Fibroblast of lung (primary cell): ENCODE data around the gene FGGY. TPM values are rescaled to one million over a fixed set of nuclear protein-coding genes. Genes with fewer than 3 reads are reported as not detected.
"Not testable (repeated sequence)": the region's sequence is repeated elsewhere in the genome, so short reads cannot be mapped to it uniquely, and the experiment has no call there.

ENCODE experiments used
- DNase-seq, 2 donors: peaks; one replicate each; pipeline versions ENCODE4 v3.0.0 to v3.0.0-alpha.2; 2010; ENCODE audit warnings: low read depth in 2 of 2
- H2AFZ ChIP-seq: 2 replicates; pipeline ENCODE4 v1.5.1; 2012; ENCODE audit warnings: low read length, control low read depth, inconsistent platforms
- H3K27ac ChIP-seq: 2 replicates; pipeline ENCODE4 v1.5.1; 2011; ENCODE audit warnings: low read length, control low read depth; ENCODE audit not compliant: insufficient read depth
- H3K27me3 ChIP-seq: 2 replicates; pipeline ENCODE4 v1.5.1; 2011; ENCODE audit warnings: mild to moderate bottlenecking, low read length; ENCODE audit not compliant: control insufficient read depth, insufficient read depth
- H3K36me3 ChIP-seq: 2 replicates; pipeline ENCODE4 v1.5.1; 2011; ENCODE audit warnings: low read length; ENCODE audit not compliant: control insufficient read depth, insufficient read depth
- H3K4me1 ChIP-seq: 2 replicates; pipeline ENCODE4 v1.5.1; 2011; ENCODE audit warnings: low read length; ENCODE audit not compliant: control insufficient read depth, insufficient read depth; ENCODE audit errors: extremely low read depth
- H3K4me2 ChIP-seq: 2 replicates; pipeline ENCODE4 v1.5.1; 2011; ENCODE audit warnings: low read length, control low read depth; ENCODE audit not compliant: insufficient read depth; ENCODE audit errors: extremely low read depth
- H3K4me3 ChIP-seq, 4 experiments: fragments of 200-600 bp in 1 of 4; sonication (generic) in 1 of 4; replicated peaks in 1 of 4; 2 replicates each; pipeline ENCODE4 v1.5.1; 2011 to 2016; ENCODE audit warnings: low read length in 4 of 4, low read depth in 3 of 4, mild to moderate bottlenecking in 3 of 4, control low read depth in 2 of 4, inconsistent platforms in 1 of 4, mixed read lengths in 1 of 4; ENCODE audit not compliant: insufficient read depth in 1 of 4; ENCODE audit errors: control extremely low read depth in 1 of 4
- H3K79me2 ChIP-seq: 2 replicates; pipeline ENCODE4 v1.5.1; 2012; ENCODE audit warnings: mild to moderate bottlenecking, low read length, inconsistent platforms; ENCODE audit not compliant: control insufficient read depth, insufficient read depth
- H3K9ac ChIP-seq: 2 replicates; pipeline ENCODE4 v1.5.1; 2011; ENCODE audit warnings: mild to moderate bottlenecking, low read length, control low read depth; ENCODE audit not compliant: insufficient read depth
- H3K9me3 ChIP-seq: 2 replicates; pipeline ENCODE4 v1.5.1; 2012; ENCODE audit warnings: low read depth, low read length; ENCODE audit not compliant: control insufficient read depth, insufficient read depth
- H4K20me1 ChIP-seq: 2 replicates; pipeline ENCODE4 v1.5.1; 2011; ENCODE audit warnings: low read length; ENCODE audit not compliant: control insufficient read depth, insufficient read depth; ENCODE audit errors: extremely low read depth
- CTCF ChIP-seq, 2 donors: IDR thresholded peaks in 1 of 2; conservative IDR thresholded peaks in 1 of 2; 1 replicate in 1 of 2; 2 replicates in 1 of 2; pipeline ENCODE4 v1.5.1; 2011 to 2012; ENCODE audit warnings: low read length in 2 of 2, control low read depth in 1 of 2, inconsistent platforms in 1 of 2, low read depth in 1 of 2, mild to moderate bottlenecking in 1 of 2
- EZH2 ChIP-seq: IDR thresholded peaks from 2 replicates; pipeline ENCODE4 v1.5.1; 2012; ENCODE audit warnings: low read length, control low read depth, mild to moderate bottlenecking; ENCODE audit errors: missing control alignments
- polyA plus RNA-seq, 2 donors: library from polyadenylated mRNA; depleted of rRNA in 1 of 2; stranded (reverse) in 1 of 2; unstranded in 1 of 2; fragments of >200 nt; gene quantifications; 2 replicates each; pipeline ENCODE4 v1.2.1, GENCODE V29; 2011 to 2012; ENCODE audit warnings: missing spikeins in 1 of 2
- total RNA-seq: library from RNA; depleted of rRNA; stranded (reverse); fragments of >200 nt; gene quantifications from 2 replicates; pipeline ENCODE4 v1.2.1, GENCODE V29; 2014

The FGGY gene
- total and polyA plus RNA-seq, 2 donors (not counting 1 experiment from before 2014, with no cell fraction given): 9.5 to 32.4 TPM

- H2AFZ ChIP-seq: no peak overlapping the region
- H3K9ac ChIP-seq: no peak overlapping the region
- no peaks in the 10 kb centered on the region for H3K27me3 ChIP-seq
- H3K36me3 ChIP-seq: no peaks in the 10 kb centered on the region
- H4K20me1 ChIP-seq: no peaks in the 10 kb centered on the region
- H3K9me3 ChIP-seq: no peaks in the 10 kb centered on the region
- no peak overlapping the region for H3K4me2 ChIP-seq
- no peak for DNase-seq
- H3K4me3 ChIP-seq: no peak overlapping the region
- no peaks in the 10 kb centered on the region for H3K79me2 ChIP-seq
- H3K27ac ChIP-seq: no peak overlapping the region
- H3K4me1 ChIP-seq: no peaks in the 10 kb centered on the region
- TF ChIP-seq EZH2 (no peak), CTCF (conservative IDR thresholded peaks at IDR 0.05 in 1 of 2, IDR thresholded peaks at IDR 0.05 in 1 of 2; ENCODE audit: low read depth in 1 of 2, low read length in 2 of 2) (no peak)
Observed at GRCh38 chr1:59609245-59609644, 312.4 kb downstream of the FGGY start.

GRCh38 chr1:59610499-59610898 is 313.6 kb downstream of the FGGY start:
- H3K4me2 ChIP-seq, H3K4me3 ChIP-seq, H2AFZ ChIP-seq, H3K27ac ChIP-seq, H3K9me3 ChIP-seq, H3K79me2 ChIP-seq, H3K27me3 ChIP-seq, H3K9ac ChIP-seq, H3K36me3 ChIP-seq, DNase-seq, H4K20me1 ChIP-seq, H3K4me1 ChIP-seq: not testable (repeated sequence)

GRCh38 chr1:59617434-59617833 is 320.5 kb downstream of the FGGY start:
- DNase-seq: no peak
- H3K9ac ChIP-seq: no peak overlapping the region
- no peaks in the 10 kb centered on the region for H3K9me3 ChIP-seq
- no peak overlapping the region for H2AFZ ChIP-seq
- no peak overlapping the region for H3K27ac ChIP-seq
- no peak overlapping the region for H3K4me2 ChIP-seq
- H3K27me3 ChIP-seq: no peaks in the 10 kb centered on the region
- no peak overlapping the region for H3K4me3 ChIP-seq
- no peaks in the 10 kb centered on the region for H3K79me2 ChIP-seq
- no peaks in the 10 kb centered on the region for H3K36me3 ChIP-seq
- no peaks in the 10 kb centered on the region for H3K4me1 ChIP-seq
- no peaks in the 10 kb centered on the region for H4K20me1 ChIP-seq
- TF ChIP-seq EZH2 (no peak), CTCF (conservative IDR thresholded peaks at IDR 0.05 in 1 of 2, IDR thresholded peaks at IDR 0.05 in 1 of 2; ENCODE audit: low read depth in 1 of 2, low read length in 2 of 2) (no peak)
